A204.1 (cell line): Measurements from ENCODE around the gene STK24.
"Not testable (repeated sequence)": the region's sequence is repeated elsewhere in the genome, so short reads cannot be mapped to it uniquely, and the experiment has no call there.

Experiments
- FAIRE-seq: peaks from 2 replicates; lab custom pipeline; 2012; peaks lifted over from hg19 to GRCh38; lab: Jason Lieb, UNC

The STK24 gene

DNA sequence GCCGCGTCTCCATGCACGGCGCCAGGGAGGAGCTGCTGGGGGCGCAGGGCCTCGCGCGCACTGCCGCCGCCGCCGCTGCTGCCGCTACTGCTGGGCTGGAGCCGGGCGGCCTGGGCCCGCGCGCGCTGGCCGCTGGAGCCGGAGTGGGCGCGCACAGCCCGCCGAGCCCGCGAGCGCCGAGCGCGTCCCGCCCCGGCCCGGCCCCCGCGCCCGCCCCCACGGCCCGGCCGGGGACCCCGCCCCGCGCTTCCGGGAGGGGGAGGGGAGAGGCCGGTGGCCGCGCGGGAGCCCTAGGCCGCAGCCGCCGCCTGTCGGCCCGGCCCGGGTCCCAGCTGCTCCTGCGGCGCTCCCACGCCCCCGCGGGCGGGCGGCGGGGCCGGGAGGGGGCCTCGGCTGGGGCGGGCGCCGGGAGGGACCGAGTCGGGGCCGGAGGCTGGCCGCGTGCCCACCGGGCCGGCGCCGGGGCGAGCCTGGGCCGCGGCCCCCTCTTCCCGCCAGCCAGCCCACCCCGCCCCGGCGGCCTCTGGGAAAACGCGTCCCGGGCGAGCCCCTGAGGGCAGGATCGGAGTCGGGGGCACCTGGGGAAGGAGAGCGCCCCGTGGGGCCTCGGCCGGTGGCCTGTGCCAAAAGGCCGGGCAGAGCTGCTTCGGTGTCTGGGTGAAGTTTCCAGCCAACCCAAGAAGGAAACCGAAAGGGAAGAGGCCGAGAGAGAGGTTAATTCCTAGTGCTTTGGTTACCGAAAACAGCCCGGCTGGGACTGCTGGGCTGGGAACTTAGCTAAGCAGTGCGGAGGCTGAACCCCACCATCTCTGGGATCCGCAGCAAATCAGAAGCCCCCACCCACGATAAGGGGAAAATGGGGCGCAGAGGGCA is at the start of gene STK24:
TSS of gene STK24 (minus strand) at position 145 of the 873 bp plus-strand sequence. CDS start 321 bp downstream, outside the sequence.
- FAIRE-seq = no peak

DNA sequence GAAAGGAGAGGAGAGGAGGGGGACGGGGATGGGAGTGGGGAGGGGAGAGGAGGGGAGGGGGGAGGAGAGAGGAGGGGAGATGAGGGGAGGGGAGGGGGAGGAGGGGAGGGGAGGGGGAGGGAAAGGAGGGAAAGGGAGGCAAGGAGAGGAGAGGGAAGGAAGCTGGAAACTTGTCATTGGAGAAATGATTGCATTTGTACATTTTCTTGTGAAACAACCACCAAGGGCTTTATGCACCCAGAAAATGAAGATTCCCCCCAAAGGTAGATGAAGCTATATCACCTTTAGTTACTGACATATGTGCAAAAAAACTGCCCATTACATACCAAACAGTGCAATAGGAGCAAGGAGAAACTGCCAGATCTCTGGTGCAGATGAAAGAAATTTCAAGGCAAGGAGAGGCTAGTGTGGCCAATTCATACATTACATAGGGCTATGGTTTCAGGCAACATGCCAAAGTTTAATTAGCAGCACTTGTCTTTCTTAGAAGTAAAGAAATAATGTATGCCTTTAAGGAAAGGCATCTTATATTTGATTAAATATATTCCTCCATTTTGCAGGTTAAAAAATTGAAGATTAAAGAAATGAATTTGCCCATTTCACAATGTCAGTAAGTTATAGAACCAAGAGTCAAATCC is 49.5 kb upstream of the STK24 start:
- FAIRE-seq = no peak

DNA sequence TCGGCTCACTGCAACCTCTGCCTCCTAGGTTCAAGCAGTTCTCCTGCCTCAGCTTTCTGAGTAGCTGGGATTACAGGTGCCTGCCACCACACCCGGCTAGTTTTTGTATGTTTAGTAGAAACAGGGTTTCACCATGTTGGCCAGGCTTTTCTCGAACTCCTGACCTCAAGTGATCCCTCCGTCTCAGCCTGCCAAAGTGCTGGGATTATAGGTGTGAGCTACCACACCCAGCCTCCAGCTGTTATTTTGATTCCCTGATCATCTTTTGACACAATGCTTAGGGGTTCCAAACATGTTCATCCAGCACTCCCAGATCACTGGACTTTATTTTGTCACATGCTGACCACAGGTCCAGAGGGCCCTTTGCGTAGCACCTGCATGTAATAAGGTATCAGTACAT is 47.7 kb upstream of the STK24 start:
- not testable (repeated sequence) for FAIRE-seq

DNA sequence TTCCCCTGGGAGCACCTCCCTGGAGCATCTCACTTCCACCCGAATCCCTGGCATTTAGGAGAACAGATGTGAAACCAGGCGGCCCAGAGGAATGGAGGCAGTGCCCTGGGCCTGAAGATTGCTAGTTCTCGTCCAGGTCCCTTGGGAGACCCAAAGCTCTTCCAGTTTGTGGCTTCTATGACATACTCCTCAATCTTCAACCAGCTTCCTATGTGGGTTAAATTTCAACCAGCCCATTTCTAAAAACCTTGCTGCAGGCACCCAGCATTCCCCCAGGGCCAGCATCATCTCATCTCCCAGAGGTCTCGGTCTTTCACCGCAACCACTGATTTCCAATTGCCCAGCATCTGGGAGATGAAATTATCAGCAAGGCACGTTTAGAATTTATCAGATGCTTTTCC is 46.0 kb upstream of the STK24 start:
- FAIRE-seq = no peak

DNA sequence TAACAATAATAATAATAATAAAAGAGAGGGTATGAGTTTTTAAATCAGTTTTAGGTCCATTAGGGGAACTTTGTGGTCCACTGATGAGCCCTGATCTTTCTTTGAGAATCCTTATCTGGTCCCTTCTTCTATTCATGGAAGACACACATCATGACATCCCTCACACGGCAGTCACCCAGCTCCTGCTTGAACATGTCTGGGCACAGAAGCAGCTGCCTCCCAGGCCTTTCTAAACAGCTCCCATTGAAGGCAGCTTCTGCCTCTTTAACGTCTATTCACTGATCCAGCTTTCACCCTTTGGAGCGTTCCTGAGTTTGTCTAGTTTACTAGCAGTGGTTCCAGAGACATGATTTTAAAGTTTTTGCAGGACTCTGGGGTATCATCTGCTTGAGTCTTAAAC is 42.6 kb upstream of the STK24 start:
- FAIRE-seq = no peak

DNA sequence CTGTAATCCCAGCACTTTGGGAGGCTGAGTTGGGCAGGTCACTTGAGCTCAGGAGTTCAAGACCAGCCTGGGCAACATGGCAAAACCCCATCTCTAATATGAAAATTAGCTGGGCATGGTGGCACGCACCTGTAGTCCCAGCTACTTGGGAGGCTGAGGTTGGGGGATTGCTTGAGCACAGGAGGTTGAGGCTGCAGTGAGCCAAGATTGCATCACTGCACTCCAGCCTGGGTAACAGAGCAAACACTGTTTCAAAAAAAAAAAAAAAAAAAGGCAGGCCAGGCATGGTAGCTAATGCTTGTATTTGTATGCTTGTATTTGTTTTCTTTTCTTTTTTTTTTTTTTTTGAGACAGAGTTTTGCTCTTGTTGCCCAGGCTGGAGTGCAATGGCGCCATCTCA is 38.7 kb upstream of the STK24 start:
- not testable (repeated sequence) for FAIRE-seq

DNA sequence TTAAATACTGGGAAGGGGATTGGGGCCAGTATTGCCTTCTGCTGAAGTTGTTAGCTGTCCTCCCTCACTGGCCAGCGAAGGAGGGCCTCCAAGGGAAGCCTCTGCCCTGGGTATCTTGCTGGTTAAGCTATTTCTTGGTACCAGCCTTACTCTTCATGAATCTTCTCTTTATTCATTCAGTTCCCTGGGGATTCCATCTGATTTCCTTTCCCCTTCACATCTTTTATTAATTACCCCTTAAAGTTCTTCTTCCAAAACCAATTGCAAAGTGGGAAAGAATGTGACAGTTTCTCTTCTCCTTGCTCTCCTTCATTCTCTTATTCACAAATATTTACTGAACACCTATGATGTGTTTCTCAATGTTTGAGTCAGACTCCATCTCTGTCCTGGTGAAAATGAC is 36.7 kb upstream of the STK24 start:
- FAIRE-seq = no peak

DNA sequence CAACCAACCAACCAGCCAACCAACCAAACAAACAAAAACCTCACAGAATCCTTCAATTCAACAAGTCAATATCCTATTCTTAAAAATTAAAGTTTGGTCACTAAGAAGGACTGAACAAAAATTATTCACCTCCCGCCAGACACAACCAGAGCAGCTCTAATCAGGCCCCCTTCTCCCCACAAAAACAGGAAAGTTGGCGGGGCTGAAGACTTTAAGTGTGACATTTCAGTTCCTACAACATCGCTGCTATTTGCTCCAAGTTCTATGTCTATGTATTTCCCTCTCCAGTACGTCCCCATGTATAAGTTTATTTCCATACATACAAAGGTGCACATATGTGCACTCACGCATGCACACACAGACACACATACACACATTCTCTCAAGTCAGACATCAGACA is 32.8 kb upstream of the STK24 start:
- no peak for FAIRE-seq

DNA sequence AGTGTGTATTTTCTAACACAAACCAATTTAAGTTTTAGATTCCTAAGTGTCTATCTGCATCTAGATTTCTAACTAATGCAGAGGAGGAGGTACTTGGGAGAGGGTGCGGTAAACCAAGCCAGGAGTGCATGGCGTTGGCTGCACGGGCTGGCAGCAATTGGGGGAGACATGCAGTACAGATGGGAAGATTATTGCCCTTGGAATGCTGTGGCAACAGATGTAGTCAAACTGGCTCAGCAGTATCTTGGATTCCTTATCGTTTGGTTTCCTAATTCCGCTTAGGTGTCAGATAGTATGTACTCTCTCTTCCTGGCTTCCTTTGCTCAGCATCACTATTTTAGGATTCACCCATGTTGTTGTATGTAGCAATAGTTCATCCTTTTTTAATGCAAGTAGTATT is 29.4 kb upstream of the STK24 start:
- FAIRE-seq = no peak

DNA sequence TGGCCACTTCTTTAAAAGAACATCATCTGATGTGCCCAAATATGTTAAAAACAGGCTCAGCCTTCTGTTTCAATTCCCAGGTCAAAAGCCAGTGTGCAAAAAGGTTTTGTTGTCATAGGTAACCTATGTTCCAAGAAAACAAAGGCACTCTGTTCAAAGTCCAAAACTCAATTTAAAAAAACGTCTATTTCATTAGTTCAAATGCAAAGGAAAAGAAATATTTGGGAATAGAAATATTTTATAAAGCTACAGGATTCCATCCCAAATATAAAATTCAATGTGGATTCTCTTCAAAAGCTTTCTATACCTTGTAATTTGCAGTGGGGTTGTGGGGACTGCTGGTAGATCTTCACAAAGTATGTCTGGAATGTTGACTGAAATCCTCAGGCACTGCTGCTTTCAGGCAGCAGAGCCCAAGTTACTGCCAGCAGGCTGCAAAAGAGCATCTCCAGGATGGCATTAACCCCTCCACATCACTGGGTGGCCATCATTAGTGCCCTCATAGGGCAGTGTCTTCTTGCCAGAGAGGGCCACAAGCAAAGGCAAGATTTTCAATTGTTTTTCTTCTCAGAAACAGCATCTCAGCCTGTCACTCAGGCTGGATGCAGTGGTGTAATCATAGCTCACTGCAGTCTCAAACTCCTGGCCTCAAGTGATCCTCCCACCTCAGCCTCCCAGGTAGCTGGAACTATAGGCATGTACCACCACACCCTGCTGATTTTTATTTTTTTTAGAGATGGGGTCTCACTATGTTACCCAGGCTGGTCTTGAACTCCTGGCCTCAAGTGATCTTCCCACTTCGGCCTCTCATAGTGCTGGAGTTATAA is 22.8 kb upstream of the STK24 start:
- no peak for FAIRE-seq

DNA sequence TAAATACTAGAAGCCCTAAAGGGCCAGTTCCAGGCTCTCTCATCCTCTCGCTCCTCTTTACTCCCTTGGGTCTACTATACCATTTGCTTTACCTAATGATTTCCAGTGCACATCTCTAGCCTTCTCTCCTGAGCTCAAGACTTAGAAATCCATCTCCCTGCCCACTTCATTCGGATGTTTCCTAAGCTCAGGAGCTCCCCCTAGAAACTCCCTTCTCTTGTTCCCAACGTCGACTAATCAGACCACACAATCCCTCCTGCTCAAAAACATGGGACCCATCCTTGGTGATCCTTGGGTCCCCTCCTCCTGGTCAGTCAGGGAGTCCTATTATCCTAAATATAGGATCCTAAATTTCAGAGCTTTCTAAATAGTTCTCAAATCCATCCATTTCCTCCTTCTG is 21.1 kb upstream of the STK24 start:
- FAIRE-seq = no peak

DNA sequence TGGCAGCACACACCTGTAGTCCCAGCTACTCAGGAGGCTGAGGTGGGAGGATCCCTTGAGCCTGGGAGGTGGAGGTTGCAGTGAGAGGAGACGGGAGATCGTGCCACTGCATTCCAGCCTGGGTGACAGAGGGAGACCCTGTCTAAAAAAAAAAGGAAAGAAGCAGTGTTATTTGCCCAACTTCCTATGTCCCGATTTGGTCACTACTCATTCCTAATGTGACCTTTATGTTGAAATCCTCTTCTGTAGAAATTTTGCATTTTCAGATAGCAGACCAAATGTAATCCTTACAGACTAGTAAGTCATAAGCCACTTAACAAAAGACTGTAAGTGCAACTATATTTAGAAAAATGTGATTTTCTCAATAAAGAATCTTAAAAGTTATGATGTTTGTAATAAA is 18.2 kb upstream of the STK24 start:
- no peak for FAIRE-seq

DNA sequence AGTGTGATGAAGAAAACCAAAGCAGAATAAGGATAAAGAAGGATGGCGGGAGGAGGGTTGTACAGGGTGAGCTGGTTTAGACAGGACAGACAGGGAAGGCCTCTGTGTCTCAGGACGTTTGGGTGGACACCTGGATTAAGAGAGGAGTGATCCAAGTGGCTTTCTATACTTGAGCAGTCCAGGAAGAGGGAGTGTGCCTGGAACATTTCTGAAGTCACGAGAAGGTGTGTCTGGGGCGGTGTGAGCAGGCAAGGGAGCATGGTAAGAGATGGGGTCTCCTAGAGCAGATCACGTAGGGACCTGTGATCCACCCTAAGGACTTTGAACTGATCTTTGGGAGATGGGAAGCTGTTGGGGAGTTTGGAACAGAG is 15.4 kb upstream of the STK24 start:
- no peak for FAIRE-seq

DNA sequence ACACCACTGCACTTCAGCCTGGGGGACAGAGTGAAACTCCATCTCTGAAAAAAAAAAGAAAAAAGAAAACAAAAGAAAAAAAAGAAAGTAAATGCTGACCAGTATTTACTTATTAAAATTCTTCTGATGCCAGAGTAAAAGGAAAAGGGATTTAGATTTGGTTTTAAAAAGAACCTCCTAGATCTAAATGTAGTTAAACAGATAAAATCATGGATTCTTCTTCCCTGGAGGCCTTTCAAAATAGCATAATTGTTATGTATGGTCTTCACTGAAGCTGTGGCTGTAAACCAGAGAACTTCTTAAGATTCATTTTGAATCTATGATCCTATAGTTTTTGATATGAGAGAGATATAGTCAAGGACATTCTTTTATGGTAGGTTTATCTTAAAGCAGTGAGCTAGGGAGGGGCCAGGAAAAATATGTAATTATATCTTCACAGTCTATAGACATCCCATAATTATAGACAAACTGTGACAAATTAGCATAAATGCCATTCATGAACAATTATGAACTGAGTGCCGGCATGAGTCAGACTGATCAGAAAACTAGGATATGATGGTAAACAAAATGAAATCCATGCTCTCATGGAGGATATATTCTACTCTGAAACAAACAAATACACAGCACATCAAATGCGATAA is 14.9 kb upstream of the STK24 start:
- no peak for FAIRE-seq

DNA sequence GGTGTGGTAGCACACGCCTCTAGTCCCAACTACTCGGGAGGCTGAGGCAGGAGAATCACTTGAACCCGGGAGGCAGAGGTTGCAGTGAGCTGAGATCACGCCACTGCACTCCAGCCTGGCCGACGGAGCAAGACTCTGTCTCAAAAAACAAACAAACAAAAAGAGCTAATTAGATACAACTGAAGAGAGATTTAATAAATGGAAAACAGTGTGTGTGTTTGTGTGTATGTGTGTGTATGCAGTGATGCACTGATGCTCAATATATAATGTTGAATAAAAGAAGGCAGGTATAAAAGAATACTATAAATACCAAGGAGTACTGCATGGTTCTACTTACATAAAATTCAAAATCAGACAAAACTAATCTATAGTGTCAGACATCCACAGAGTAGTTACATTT is 13.6 kb upstream of the STK24 start:
- FAIRE-seq = not testable (repeated sequence)

DNA sequence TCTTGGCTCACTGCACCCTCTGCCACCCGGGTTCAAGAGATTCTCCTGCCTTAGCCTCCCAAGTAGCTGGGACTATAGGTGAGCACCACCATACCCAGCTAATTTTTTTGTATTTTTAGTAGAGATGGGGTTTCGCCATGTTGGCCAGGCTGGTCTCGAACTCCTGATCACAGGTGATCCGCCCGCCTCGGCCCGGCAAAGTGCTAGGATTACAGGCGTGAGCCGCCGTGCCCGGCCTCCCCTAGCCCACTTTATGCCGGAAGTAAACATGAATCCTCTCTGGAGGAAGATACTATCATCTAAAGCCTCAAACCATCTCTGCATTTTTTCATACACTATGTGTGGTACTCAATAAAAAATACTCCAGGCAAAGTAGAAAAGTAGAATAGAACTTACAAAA is 12.6 kb upstream of the STK24 start:
- not testable (repeated sequence) for FAIRE-seq

DNA sequence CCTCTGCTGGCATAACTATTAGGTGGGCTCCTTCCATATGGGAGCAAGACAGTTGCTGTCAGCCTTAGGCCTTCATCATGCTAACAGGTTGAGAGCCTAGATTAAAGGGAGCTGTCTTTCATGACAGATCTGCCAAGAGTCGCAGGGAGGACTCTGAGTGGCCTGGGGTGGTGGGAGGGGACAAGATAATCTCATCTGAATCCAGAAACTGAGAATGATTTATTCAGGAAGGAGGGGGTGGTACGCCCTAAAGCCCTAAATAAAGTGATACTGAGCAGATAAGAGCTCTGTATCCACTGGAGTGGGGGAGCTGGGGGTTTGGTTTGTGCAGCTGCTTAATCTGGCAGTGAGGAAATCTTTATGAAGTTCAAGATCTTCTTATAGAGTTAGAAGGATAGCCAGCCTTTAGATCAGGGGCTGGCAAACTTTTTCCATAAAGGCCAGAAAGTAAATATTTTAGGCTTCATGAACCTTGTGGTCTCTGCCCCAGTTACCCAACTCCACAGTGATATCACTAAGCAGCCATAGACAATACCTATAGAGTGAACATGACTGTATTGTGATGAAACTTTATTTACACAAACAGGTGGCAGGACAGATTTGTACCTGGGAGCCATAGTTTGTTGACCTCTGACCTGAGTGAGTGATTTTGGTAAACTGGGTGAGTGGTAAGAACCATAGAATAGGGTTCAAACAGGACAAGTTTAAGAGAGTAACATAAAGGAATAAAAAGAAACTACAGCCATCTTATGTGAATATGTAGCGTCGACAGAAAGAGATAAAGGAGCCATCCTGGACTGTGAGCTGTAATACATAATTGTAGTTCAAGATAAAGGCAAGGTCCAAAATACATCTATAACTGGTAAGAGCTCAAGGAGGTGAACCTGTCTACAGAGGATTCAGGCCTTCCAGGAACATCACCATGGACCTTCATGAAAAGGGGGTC is 9.8 kb upstream of the STK24 start:
- FAIRE-seq = no peak

DNA sequence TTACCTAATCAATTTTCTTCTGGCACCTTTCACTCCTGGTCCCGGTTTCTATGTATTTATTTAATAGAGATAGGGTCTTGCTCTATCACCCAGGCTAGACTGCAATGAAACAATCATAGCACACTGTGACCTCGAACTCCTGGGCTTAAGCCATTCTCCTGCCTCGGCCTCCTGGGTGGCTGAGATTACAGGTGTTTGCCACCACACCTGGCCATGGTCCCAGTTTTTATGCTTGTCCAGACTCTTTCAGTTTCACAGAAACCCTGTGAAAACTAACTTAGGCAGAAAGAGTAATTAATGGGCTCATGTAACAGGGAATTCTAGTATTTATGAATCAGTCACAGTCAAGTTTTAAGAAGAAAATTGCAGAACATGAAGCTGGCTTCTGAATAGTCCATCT is 9.0 kb upstream of the STK24 start:
- no peak for FAIRE-seq

DNA sequence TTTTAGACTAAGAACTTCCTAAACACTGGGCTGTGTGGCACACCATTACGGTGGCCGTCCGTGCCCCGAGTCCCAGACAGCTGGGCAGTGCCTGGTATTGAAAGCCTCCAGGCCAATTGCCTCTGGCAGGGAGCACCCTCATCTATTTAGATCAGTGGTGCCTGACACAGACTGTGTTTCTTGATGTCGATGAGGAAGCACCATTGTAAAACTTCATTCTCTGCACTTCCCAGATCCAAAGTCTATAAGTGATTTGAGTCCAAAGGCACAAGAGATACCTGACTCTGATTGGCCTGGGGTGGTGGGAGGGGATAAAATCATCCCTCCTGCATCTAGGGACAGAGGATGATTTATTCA is 8.5 kb upstream of the STK24 start:
- no peak for FAIRE-seq

DNA sequence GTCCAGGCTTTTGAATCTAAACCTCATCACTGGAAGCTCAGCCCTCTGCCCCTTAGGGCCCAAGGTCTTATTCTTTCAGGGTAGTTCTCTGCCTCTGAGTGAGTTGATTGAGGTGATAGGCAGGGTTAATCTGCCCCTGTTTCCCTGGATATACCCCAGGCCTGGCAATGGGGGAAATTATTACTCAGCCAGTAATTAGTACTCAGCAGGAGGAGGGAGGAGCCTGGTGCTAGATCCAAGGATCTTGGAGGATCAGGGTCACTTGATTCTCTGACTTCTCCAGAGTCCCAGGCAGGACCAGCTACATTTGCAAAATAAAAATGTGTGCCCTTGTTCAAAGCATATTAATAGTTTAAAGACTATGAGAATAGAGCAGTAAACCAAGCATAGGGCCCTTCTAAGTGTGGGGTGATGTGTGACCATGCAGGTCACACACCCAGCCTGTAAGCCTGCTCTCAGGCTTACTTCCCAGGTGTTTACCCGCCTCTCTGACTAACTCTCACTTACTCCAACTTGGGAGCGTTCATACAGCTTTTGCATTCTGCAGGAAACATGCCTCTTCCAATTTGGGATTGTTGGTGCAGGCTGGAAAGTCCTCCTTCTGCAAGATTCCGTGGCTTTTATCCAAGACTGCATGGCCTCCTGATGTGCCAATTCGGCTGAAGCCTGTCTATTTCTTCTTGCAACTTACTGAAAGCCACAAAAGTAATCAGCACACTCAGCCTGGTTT is 7.9 kb upstream of the STK24 start:
- no peak for FAIRE-seq

DNA sequence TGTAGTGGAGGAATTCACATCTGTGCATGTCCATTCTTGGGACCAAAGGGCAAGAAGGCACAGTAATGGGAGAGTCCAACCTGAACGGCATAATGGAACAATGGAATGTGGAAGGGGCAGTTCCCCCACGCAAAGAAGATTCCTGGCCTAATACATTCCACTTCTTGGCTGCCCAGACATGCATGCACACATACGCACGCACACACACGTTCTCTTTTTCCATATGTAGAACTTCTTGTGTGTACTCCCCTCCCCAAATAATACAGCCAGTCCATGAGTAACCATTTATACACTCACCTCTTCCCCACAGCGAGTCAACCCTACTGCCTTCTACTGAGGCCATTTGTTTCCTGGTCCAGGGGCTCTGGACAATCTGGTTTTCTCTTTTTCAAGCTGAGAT is 6.0 kb upstream of the STK24 start:
- no peak for FAIRE-seq
